GM12873 (cell line): ENCODE measurements around the gene ZNF543.

ENCODE experiments used
- CTCF ChIP-seq: IDR thresholded peaks from 2 replicates; pipeline ENCODE4 v1.5.1; 2012; ENCODE audit warnings: low read depth, mild to moderate bottlenecking, moderate library complexity, low read length, control low read depth; ENCODE audit not compliant: insufficient read depth; ENCODE audit errors: missing control alignments

Gene ZNF543

GRCh38 chr19:57321751-57322150 is 1.5 kb downstream of the ZNF543 start:
- TF ChIP-seq CTCF = no peak

- TF ChIP-seq CTCF = no peak
Measured at GRCh38 chr19:57324992-57325391, 4.7 kb downstream of the ZNF543 start.

- no peak for TF ChIP-seq CTCF
Measured at GRCh38 chr19:57327993-57328392, 7.7 kb downstream of the ZNF543 start.

GRCh38 chr19:57334191-57334590 is 13.9 kb downstream of the ZNF543 start:
- no peak for TF ChIP-seq CTCF

GRCh38 chr19:57338877-57339276 is 18.6 kb downstream of the ZNF543 start:
- TF ChIP-seq CTCF = no peak

- no peak for TF ChIP-seq CTCF
Measured at GRCh38 chr19:57342582-57342981, 22.3 kb downstream of the ZNF543 start.

GRCh38 chr19:57348136-57348535 is 27.9 kb downstream of the ZNF543 start:
- TF ChIP-seq CTCF = no peak
